OCI-LY1 (cell line): ENCODE results near the gene SOBP.

Experiments
- CTCF ChIP-seq: fragments of 200-600 bp; sonication (generic), shearing (Covaris generic); IDR thresholded peaks from 2 replicates; pipeline ENCODE4 v1.5.1; 2017; ENCODE audit warnings: mild to moderate bottlenecking, antibody characterized with exemption, low read length, moderate library complexity, mixed read lengths
- EZH2 ChIP-seq: fragments of 200-600 bp; sonication (generic), shearing (Covaris generic); IDR thresholded peaks from 2 replicates; pipeline ENCODE4 v1.8.0; 2017; ENCODE audit warnings: borderline replicate concordance, mixed run types, mild to moderate bottlenecking, antibody characterized with exemption, low read length, moderate library complexity, mixed read lengths

- TF ChIP-seq CTCF (no peak), EZH2 (no peak)
These were observed 16.3 kb upstream of the SOBP start for GRCh38 chr6:107473660-107474059.
